T-cell (primary cell): ENCODE results near the gene SCLT1. TPM values are rescaled to one million over a fixed set of nuclear protein-coding genes. Genes with fewer than 3 reads are reported as not detected.

Experiments
- ATAC-seq, 4 experiments: fragments of 200-7000 bp in 3 of 4; fragments of 150-1000 bp in 1 of 4; cut with Tn5 transposase; replicated peaks in 1 of 4; 1 replicate in 3 of 4; 2 replicates in 1 of 4; pipeline ENCODE4 v1.10.0; 2021; ENCODE audit warnings: moderate library complexity in 3 of 4, mild to moderate bottlenecking in 2 of 4, moderate number of reproducible peaks in 1 of 4
- CTCF ChIA-PET, 2 donors: fragments of 300-600 bp; sonication (Branson Sonifier 250); formaldehyde crosslinking; loops; one replicate each; lab custom pipeline; 2022; ENCODE audit warnings: antibody characterized with exemption in 2 of 2; lab: Charles Lee
- POLR2A ChIA-PET, 2 donors: fragments of 300-600 bp; sonication (Branson Sonifier 250); formaldehyde crosslinking; loops; one replicate each; lab custom pipeline; 2022; ENCODE audit warnings: antibody characterized with exemption in 2 of 2; lab: Charles Lee
- DNase-seq, 35 experiments: peaks; one replicate each; pipeline versions ENCODE4 v3.0.0 to v3.0.0-alpha.2; 2013 to 2023
- H3K27ac ChIP-seq: one replicate; pipeline ENCODE4 v1.5.1; 2013; ENCODE audit warnings: low read length
- H3K27me3 ChIP-seq, 2 experiments: replicated peaks in 1 of 2; 1 replicate in 1 of 2; 2 replicates in 1 of 2; pipeline versions ENCODE4 v1.6.1 to v1.7.0; 2013; ENCODE audit warnings: low read length in 1 of 2, mixed read lengths in 1 of 2; ENCODE audit not compliant: control insufficient read depth in 2 of 2, insufficient read depth in 2 of 2; ENCODE audit errors: extremely low read depth in 1 of 2
- H3K36me3 ChIP-seq, 2 donors: 1 replicate in 1 of 2; 2 replicates in 1 of 2; pipeline versions ENCODE4 v1.6.1 to v1.7.0; 2013; ENCODE audit warnings: low read length in 1 of 2; ENCODE audit not compliant: control insufficient read depth in 2 of 2, insufficient read depth in 1 of 2; ENCODE audit errors: extremely low read depth in 1 of 2
- H3K4me1 ChIP-seq, 2 experiments: 1 replicate in 1 of 2; 2 replicates in 1 of 2; pipeline versions ENCODE4 v1.6.1 to v1.7.0; 2013; ENCODE audit warnings: low read length in 2 of 2, mixed read lengths in 1 of 2; ENCODE audit not compliant: insufficient read depth in 2 of 2, control insufficient read depth in 1 of 2; ENCODE audit errors: extremely low read depth in 1 of 2
- H3K4me3 ChIP-seq, 2 donors: 1 replicate in 1 of 2; 2 replicates in 1 of 2; pipeline versions ENCODE4 v1.5.1 to v1.7.0; 2013; ENCODE audit warnings: mild to moderate bottlenecking in 2 of 2, low read length in 1 of 2, moderate library complexity in 1 of 2; ENCODE audit not compliant: control insufficient read depth in 1 of 2; ENCODE audit errors: extremely low read depth in 1 of 2
- H3K9me3 ChIP-seq: 2 replicates; pipeline ENCODE4 v1.7.0; 2013
- H3K27ac Mint-ChIP-seq, 2 donors: one replicate each; pipeline ENCODE4 v1.8.0; 2020 to 2021; ENCODE audit warnings: mild to moderate bottlenecking in 2 of 2, mixed read lengths in 2 of 2
- H3K27me3 Mint-ChIP-seq, 2 donors: one replicate each; pipeline ENCODE4 v1.8.0; 2021 to 2022; ENCODE audit warnings: mixed read lengths in 2 of 2
- H3K36me3 Mint-ChIP-seq: one replicate; pipeline ENCODE4 v1.8.0; 2021; ENCODE audit warnings: mixed read lengths
- H3K4me1 Mint-ChIP-seq, 3 donors: one replicate each; pipeline ENCODE4 v1.8.0; 2020 to 2022; ENCODE audit warnings: mixed read lengths in 3 of 3, mild to moderate bottlenecking in 1 of 3
- H3K4me3 Mint-ChIP-seq, 3 donors: one replicate each; pipeline ENCODE4 v1.8.0; 2020 to 2022; ENCODE audit warnings: mild to moderate bottlenecking in 3 of 3, mixed read lengths in 3 of 3, moderate library complexity in 3 of 3
- H3K9me3 Mint-ChIP-seq, 3 donors: one replicate each; pipeline ENCODE4 v1.8.0; 2020 to 2022; ENCODE audit warnings: mixed read lengths in 3 of 3
- WGBS: methylation state at CpG from one replicate; pipeline ENCODE4 v1.1.5; 2013; ENCODE audit warnings: missing lambda C conversion rate; ENCODE audit not compliant: insufficient coverage; 5-methylcytosine and 5-hydroxymethylcytosine counted together
- total RNA-seq, 35 experiments: library from RNA in 6 of 35; stranded (reverse) in 6 of 35; fragments of 120-200 nt in 1 of 35; gene quantifications; one replicate each; pipeline versions ENCODE4 v1.2.1 to v1.2.4 and lab custom pipeline; 2013 to 2026

Gene SCLT1
- total RNA-seq, 5 donors from 2014 or later (not counting 1 experiment from before 2014, with no cell fraction given), result 16.2 to 25.8 (median 20.2) TPM

GRCh38 chr4:128856246-128856645 lies 237.1 kb downstream of the SCLT1 start:
- Histone ChIP-seq H3K27ac (no peak overlapping the region), H3K36me3 (peaks cover 21 to 80% of the 10 kb centered on the region in 2 donors), H3K4me3 (no peak overlapping the region), H3K27me3 (no peaks in the 10 kb centered on the region), H3K9me3 (no peaks in the 10 kb centered on the region), H3K4me1 (peaks cover 15 to 24% of the 10 kb centered on the region in 2 experiments)
- Mint-ChIP-seq H3K27ac (no peak overlapping the region), H3K36me3 (peaks cover 72% of the 10 kb centered on the region), H3K27me3 (no peaks in the 10 kb centered on the region), H3K9me3 (no peaks in the 10 kb centered on the region), H3K4me1 (peaks cover 37 to 45% (median 44%) of the 10 kb centered on the region in 3 donors), H3K4me3 (no peak overlapping the region)
- POLR2A ChIA-PET, result no interaction called here
- no peak for DNase-seq
- ATAC-seq, result no peak
- CTCF ChIA-PET, result interaction anchor here (1.0 to 1.4 kb wide), 4 partner anchors 9 to 666 kb away, joined by 3 read pairs; no protein-coding TSS in a partner anchor
- WGBS, result 100% methylated on average over 1 of the region's 2 CpGs

- Mint-ChIP-seq H3K27ac (no peak overlapping the region), H3K4me1 (peaks cover 31 to 39% (median 38%) of the 10 kb centered on the region in 3 donors), H3K36me3 (peaks cover 70% of the 10 kb centered on the region), H3K9me3 (no peaks in the 10 kb centered on the region), H3K4me3 (no peak overlapping the region), H3K27me3 (no peaks in the 10 kb centered on the region)
- ATAC-seq, result no peak
- ChIA-PET POLR2A (interaction anchor here in 1 of 2 donors (0.8 kb wide), 1 partner anchor 45 kb away, joined by 13 read pairs; no protein-coding TSS in a partner anchor), CTCF (interaction anchor here (0.6 to 1.7 kb wide), 4 partner anchors 10 to 73 kb away, joined by 3 to 5 read pairs (median 3); no protein-coding TSS in a partner anchor)
- WGBS, result 92% methylated on average over 6 of the region's 7 CpGs
- no peak overlapping the region for H3K27ac ChIP-seq
- no peaks in the 10 kb centered on the region for H3K27me3 ChIP-seq
- DNase-seq, result no peak
- H3K9me3 ChIP-seq, result no peaks in the 10 kb centered on the region
- H3K4me1 ChIP-seq, result peaks cover 15 to 19% of the 10 kb centered on the region in 2 experiments
- H3K36me3 ChIP-seq, result peaks cover 21 to 79% of the 10 kb centered on the region in 2 donors
- no peak overlapping the region for H3K4me3 ChIP-seq
Observed at GRCh38 chr4:128855621-128856020, 237.7 kb downstream of the SCLT1 start.

- Histone ChIP-seq H3K27me3 (no peaks in the 10 kb centered on the region), H3K36me3 (peaks cover 18 to 79% of the 10 kb centered on the region in 2 donors), H3K4me1 (peaks cover 15 to 18% of the 10 kb centered on the region in 2 experiments), H3K27ac (peak overlapping the region; percentile 40), H3K4me3 (no peak overlapping the region), H3K9me3 (no peaks in the 10 kb centered on the region)
- no CpG with 5 or more reads among the region's 6 CpGs for WGBS
- POLR2A ChIA-PET, result interaction anchor here (0.6 to 1.5 kb wide), 3 partner anchors 43 to 291 kb away, joined by 3 to 5 read pairs (median 3); no protein-coding TSS in a partner anchor
- H3K4me3 Mint-ChIP-seq, result peak overlapping the region in 1 of 3 donors; percentile 35
- peak overlapping the region; percentile 79 to 87 for H3K27ac Mint-ChIP-seq
- ATAC-seq (peak; percentile 81 to 92 (median 86)), DNase-seq (peak in 15 of 35 experiments; percentile 7 to 69 (median 22))
- peaks cover 69% of the 10 kb centered on the region for H3K36me3 Mint-ChIP-seq
- no peaks in the 10 kb centered on the region for H3K9me3 Mint-ChIP-seq
- CTCF ChIA-PET, result interaction anchor here (0.7 to 1.7 kb wide), 7 partner anchors 9 to 400 kb away, joined by 3 to 9 read pairs (median 4); partner anchors contain the start of gene JADE1 (in 1 of the 2)
- no peaks in the 10 kb centered on the region for H3K27me3 Mint-ChIP-seq
- H3K4me1 Mint-ChIP-seq, result peaks cover 25 to 32% (median 31%) of the 10 kb centered on the region in 3 donors
Observed at GRCh38 chr4:128854433-128854832, 238.9 kb downstream of the SCLT1 start.

GRCh38 chr4:128853741-128854140 lies 239.6 kb downstream of the SCLT1 start:
- Histone ChIP-seq H3K27me3 (no peaks in the 10 kb centered on the region), H3K4me3 (no peak overlapping the region), H3K27ac (peak overlapping the region; percentile 40), H3K36me3 (peaks cover 22 to 79% of the 10 kb centered on the region in 2 donors), H3K4me1 (peaks cover 15 to 18% of the 10 kb centered on the region in 2 experiments), H3K9me3 (no peaks in the 10 kb centered on the region)
- ChIA-PET CTCF (interaction anchor here in 1 of 2 donors (1.2 to 1.7 kb wide), 4 partner anchors 13 to 400 kb away, joined by 3 to 9 read pairs (median 4); partner anchors contain the start of gene JADE1), POLR2A (interaction anchor here (0.6 to 1.5 kb wide), 3 partner anchors 42 to 290 kb away, joined by 3 to 6 read pairs (median 5); no protein-coding TSS in a partner anchor)
- no CpG with 5 or more reads among the region's 5 CpGs for WGBS
- no peaks in the 10 kb centered on the region for H3K9me3 Mint-ChIP-seq
- peak overlapping the region in 1 of 3 donors; percentile 35 for H3K4me3 Mint-ChIP-seq
- no peaks in the 10 kb centered on the region for H3K27me3 Mint-ChIP-seq
- no peak for ATAC-seq
- H3K4me1 Mint-ChIP-seq, result peaks cover 25 to 29% (median 28%) of the 10 kb centered on the region in 3 donors
- H3K27ac Mint-ChIP-seq, result peak overlapping the region; percentile 79 to 87
- H3K36me3 Mint-ChIP-seq, result peaks cover 68% of the 10 kb centered on the region
- no peak for DNase-seq

- Mint-ChIP-seq H3K4me3 (no peak overlapping the region), H3K27ac (no peak overlapping the region), H3K4me1 (peaks cover 25 to 28% (median 25%) of the 10 kb centered on the region in 3 donors), H3K36me3 (peaks cover 75% of the 10 kb centered on the region), H3K27me3 (no peaks in the 10 kb centered on the region), H3K9me3 (no peaks in the 10 kb centered on the region)
- H3K36me3 ChIP-seq, result peaks cover 18 to 80% of the 10 kb centered on the region in 2 donors
- H3K27me3 ChIP-seq, result no peaks in the 10 kb centered on the region
- no peaks in the 10 kb centered on the region for H3K9me3 ChIP-seq
- no peak for ATAC-seq
- WGBS, result 100% methylated on average over 1 of the region's 4 CpGs
- CTCF ChIA-PET, result interaction anchor here in 1 of 2 donors (0.7 kb wide), 2 partner anchors 69 to 124 kb away, joined by 3 to 5 read pairs; no protein-coding TSS in a partner anchor
- H3K27ac ChIP-seq, result no peak overlapping the region
- no peak overlapping the region for H3K4me3 ChIP-seq
- POLR2A ChIA-PET, result interaction anchor here in 1 of 2 donors (0.6 kb wide), 1 partner anchor 8 kb away, joined by 6 read pairs; no protein-coding TSS in a partner anchor
- DNase-seq, result no peak
- peaks cover 15 to 16% of the 10 kb centered on the region in 2 experiments for H3K4me1 ChIP-seq
Observed at GRCh38 chr4:128850252-128850651, 243.1 kb downstream of the SCLT1 start.

- H3K36me3 Mint-ChIP-seq, result peaks cover 74% of the 10 kb centered on the region
- no peak overlapping the region for H3K4me3 ChIP-seq
- no peaks in the 10 kb centered on the region for H3K27me3 Mint-ChIP-seq
- 100% methylated on average over 1 of the region's 3 CpGs for WGBS
- DNase-seq (no peak), ATAC-seq (no peak)
- H3K9me3 ChIP-seq, result no peaks in the 10 kb centered on the region
- H3K36me3 ChIP-seq, result peaks cover 18 to 89% of the 10 kb centered on the region in 2 donors
- peaks cover 10 to 13% (median 11%) of the 10 kb centered on the region in 3 donors for H3K4me1 Mint-ChIP-seq
- H3K27ac Mint-ChIP-seq, result no peak overlapping the region
- no peak overlapping the region for H3K27ac ChIP-seq
- H3K27me3 ChIP-seq, result no peaks in the 10 kb centered on the region
- no peak overlapping the region for H3K4me3 Mint-ChIP-seq
- CTCF ChIA-PET, result interaction anchor here in 1 of 2 donors (0.5 kb wide), 1 partner anchor 230 kb away, joined by 6 read pairs; no protein-coding TSS in a partner anchor
- H3K4me1 ChIP-seq, result no peaks in the 10 kb centered on the region
- no peaks in the 10 kb centered on the region for H3K9me3 Mint-ChIP-seq
- POLR2A ChIA-PET, result no interaction called here
Observed at GRCh38 chr4:128848461-128848860, 244.9 kb downstream of the SCLT1 start.
